Endothelial cell of coronary artery (primary cell): ENCODE results near the gene FRMD3. TPM values are rescaled to one million over a fixed set of nuclear protein-coding genes. Genes with fewer than 3 reads are reported as not detected.

Experiments
- total RNA-seq: library from RNA; depleted of rRNA; stranded (reverse); fragments of >200 nt; gene quantifications from 2 replicates; pipeline ENCODE4 v1.2.3, GENCODE V29; 2014

FRMD3 gene
- total RNA-seq, result 2.3 and 14.8 TPM in 2 replicates

GRCh38 chr9:83538172-83538889, at the start of gene FRMD3:
Gene FRMD3, minus strand, starts transcription at chr9:83538401. Its CDS starts 170 bp downstream, at chr9:83538231.

Other genes with a start within 250 kb of the FRMD3 start
- gene IDNK, start 84.7 kb upstream of the FRMD3 start, total RNA-seq, result 2.9 and 4.8 TPM in 2 replicates
- gene UBQLN1, start 169.6 kb upstream of the FRMD3 start, total RNA-seq, result 93.2 and 108 TPM in 2 replicates